Prostate gland (tissue), 2 donors: ENCODE data around the gene GBX1. TPM values are rescaled to one million over a fixed set of nuclear protein-coding genes. Genes with fewer than 3 reads are reported as not detected.

ENCODE experiments used
- DNase-seq: peaks from one replicate; pipeline ENCODE4 v3.0.0-alpha.2; 2019; ENCODE audit warnings: low spot score
- H3K27ac ChIP-seq, 2 donors: fragments of 200-600 bp; sonication (generic); 2 replicates each; pipeline ENCODE4 v1.5.1; 2017 to 2019
- H3K27me3 ChIP-seq: fragments of 200-600 bp; sonication (generic); replicated peaks from 2 replicates; pipeline ENCODE4 v1.5.1; 2019; ENCODE audit not compliant: insufficient read depth
- H3K36me3 ChIP-seq, 2 donors: fragments of 200-600 bp; sonication (generic); 1 replicate in 1 of 2; 2 replicates in 1 of 2; pipeline versions ENCODE4 v1.5.1 to v1.8.1; 2017 to 2019
- H3K4me1 ChIP-seq: fragments of 200-600 bp; sonication (generic); replicated peaks from 2 replicates; pipeline ENCODE4 v1.5.1; 2019
- H3K4me3 ChIP-seq, 2 donors: fragments of 200-600 bp; sonication (generic); 2 replicates each; pipeline ENCODE4 v1.5.1; 2017 to 2019
- H3K9me3 ChIP-seq: fragments of 200-600 bp; sonication (generic); 2 replicates; pipeline ENCODE4 v1.5.1; 2017
- CTCF ChIP-seq, 4 experiments: fragments of 200-600 bp in 2 of 4; fragments of 450-650 bp in 2 of 4; sonication (generic) in 2 of 4; IDR thresholded peaks; 1 replicate in 3 of 4; 2 replicates in 1 of 4; pipeline ENCODE4 v1.5.1; 2016 to 2019; ENCODE audit warnings: antibody characterized with exemption in 4 of 4, mild to moderate bottlenecking in 2 of 4, moderate library complexity in 2 of 4
- POLR2A ChIP-seq: fragments of 450-650 bp; IDR thresholded peaks from one replicate; pipeline ENCODE4 v1.6.1; 2016; ENCODE audit warnings: antibody characterized with exemption, mild to moderate bottlenecking
- POLR2AphosphoS5 ChIP-seq: sonication (generic); formaldehyde crosslinking; IDR thresholded peaks from one replicate; pipeline ENCODE4 v1.6.1; 2017; ENCODE audit warnings: antibody characterized with exemption
- WGBS: methylation state at CpG from one replicate; pipeline ENCODE4 v1.1.5; 2018; 5-methylcytosine and 5-hydroxymethylcytosine counted together
- intact Hi-C: fragments of 100-400 bp; cut with DNase I; formaldehyde crosslinking; loops from one replicate; pipeline ENCODE4 v1.14.2; 2022
- total RNA-seq, 2 donors: library from RNA; depleted of rRNA; stranded (reverse); fragments of >200 nt; gene quantifications; one replicate each; pipeline ENCODE4 v1.1.0, GENCODE V29; 2016

Gene GBX1
- total RNA-seq, 2 donors from 2014 or later: not detected

GRCh38 chr7:151113344-151114150 lies 53.9 kb downstream of the GBX1 start:
- peak; percentile 86 for DNase-seq
- H3K4me3 ChIP-seq: peak overlapping the region; percentile 28 to 36
- intact Hi-C loops: loop anchor here (5.0 kb wide), 3 partner anchors 51 to 216 kb away; partner anchors contain the start of gene ABCB8
- peaks cover 0 to 6% of the 10 kb centered on the region in 2 donors for H3K36me3 ChIP-seq
- no peaks in the 10 kb centered on the region for H3K27me3 ChIP-seq
- H3K4me1 ChIP-seq: peaks cover 11% of the 10 kb centered on the region
- 30% methylated on average over 13 of the region's 13 CpGs for WGBS
- H3K9me3 ChIP-seq: no peaks in the 10 kb centered on the region
- TF ChIP-seq POLR2AphosphoS5: peak; percentile 83
- TF ChIP-seq CTCF (IDR thresholded peaks at IDR 0.05): peak in 3 of 4 experiments; percentile 14 to 42 (median 36)
- TF ChIP-seq POLR2A: no peak
- H3K27ac ChIP-seq: peak overlapping the region; percentile 74 to 76

- H3K27me3 ChIP-seq: no peaks in the 10 kb centered on the region
- H3K27ac ChIP-seq: no peak overlapping the region
- TF ChIP-seq POLR2AphosphoS5 (peak; percentile 61), CTCF (IDR thresholded peaks at IDR 0.05) (peak; percentile 68 to 93 (median 85)), POLR2A (no peak)
- H3K4me1 ChIP-seq: peaks cover 4% of the 10 kb centered on the region
- H3K36me3 ChIP-seq: no peaks in the 10 kb centered on the region
- peak; percentile 77 for DNase-seq
- no peaks in the 10 kb centered on the region for H3K9me3 ChIP-seq
- H3K4me3 ChIP-seq: no peak overlapping the region
- WGBS: 33% methylated on average over 19 of the region's 20 CpGs
- intact Hi-C loops: loop anchor here (5.0 kb wide), 3 partner anchors 49 to 214 kb away; partner anchors contain the start of gene ABCB8
Measured at GRCh38 chr7:151110941-151111645, 56.4 kb downstream of the GBX1 start.

GRCh38 chr7:151110236-151110940 lies 57.1 kb downstream of the GBX1 start:
- Histone ChIP-seq H3K9me3 (no peaks in the 10 kb centered on the region), H3K27me3 (no peaks in the 10 kb centered on the region), H3K4me1 (peaks cover 4% of the 10 kb centered on the region), H3K27ac (no peak overlapping the region), H3K36me3 (no peaks in the 10 kb centered on the region), H3K4me3 (no peak overlapping the region)
- no peak for TF ChIP-seq CTCF (IDR thresholded peaks at IDR 0.05)
- TF ChIP-seq POLR2A: no peak
- no peak for TF ChIP-seq POLR2AphosphoS5
- DNase-seq: no peak
- intact Hi-C loops: loop anchor here (5.0 kb wide), 3 partner anchors 48 to 213 kb away; partner anchors contain the start of gene ABCB8
- 66% methylated on average over 11 of the region's 11 CpGs for WGBS

- no peaks in the 10 kb centered on the region for H3K36me3 ChIP-seq
- no peak for DNase-seq
- H3K9me3 ChIP-seq: no peaks in the 10 kb centered on the region
- TF ChIP-seq POLR2AphosphoS5: no peak
- TF ChIP-seq POLR2A: no peak
- no peak for TF ChIP-seq CTCF (IDR thresholded peaks at IDR 0.05)
- intact Hi-C loops: loop anchor here (5.0 kb wide), 3 partner anchors 47 to 212 kb away; partner anchors contain the start of gene ABCB8
- H3K27me3 ChIP-seq: no peaks in the 10 kb centered on the region
- peaks cover 4% of the 10 kb centered on the region for H3K4me1 ChIP-seq
- WGBS: 63% methylated on average over 15 of the region's 15 CpGs
- H3K4me3 ChIP-seq: no peak overlapping the region
- H3K27ac ChIP-seq: no peak overlapping the region
Measured at GRCh38 chr7:151109094-151110048, 58.1 kb downstream of the GBX1 start.
